Mucosa of stomach (tissue), 1 donor: ENCODE data around the gene PCGF2.
"Not testable (repeated sequence)": the region's sequence is repeated elsewhere in the genome, so short reads cannot be mapped to it uniquely, and the experiment has no call there.

Experiments
- H3K27me3 ChIP-seq: one replicate; pipeline ENCODE4 v1.7.0; 2013; ENCODE audit warnings: mild to moderate bottlenecking, low read length; ENCODE audit not compliant: control insufficient read depth, insufficient read depth
- H3K36me3 ChIP-seq: one replicate; pipeline ENCODE4 v1.7.0; 2013; ENCODE audit warnings: low read length; ENCODE audit not compliant: control insufficient read depth, insufficient read depth
- H3K4me1 ChIP-seq: one replicate; pipeline ENCODE4 v1.7.0; 2013; ENCODE audit warnings: mild to moderate bottlenecking, low read length; ENCODE audit not compliant: control insufficient read depth, insufficient read depth
- H3K4me3 ChIP-seq: one replicate; pipeline ENCODE4 v1.7.0; 2013; ENCODE audit warnings: low read length
- H3K9ac ChIP-seq: one replicate; pipeline ENCODE4 v1.7.0; 2013; ENCODE audit warnings: mild to moderate bottlenecking, low read length, moderate library complexity
- H3K9me3 ChIP-seq: one replicate; pipeline ENCODE4 v1.7.0; 2013; ENCODE audit warnings: mild to moderate bottlenecking, low read length, moderate library complexity; ENCODE audit not compliant: control insufficient read depth
- donor health status: Pancreatic carcinoma.

PCGF2 gene

GRCh38 chr17:38730526-38731379 lies 17.4 kb downstream of the PCGF2 start:
- Histone ChIP-seq H3K36me3 (no peaks in the 10 kb centered on the region), H3K4me1 (peaks cover 62% of the 10 kb centered on the region), H3K4me3 (peak overlapping the region; percentile 53), H3K9me3 (no peaks in the 10 kb centered on the region), H3K27me3 (no peaks in the 10 kb centered on the region), H3K9ac (peak overlapping the region; percentile 81)

GRCh38 chr17:38729886-38730525 lies 18.1 kb downstream of the PCGF2 start, which contains the start of gene CISD3:
Gene CISD3, plus strand, starts transcription at chr17:38730341. Its CDS starts 18 bp downstream, at chr17:38730359.
- no peaks in the 10 kb centered on the region for H3K36me3 ChIP-seq
- peaks cover 63% of the 10 kb centered on the region for H3K4me1 ChIP-seq
- peak within 1 kb of the TSS; percentile 53 for H3K4me3 ChIP-seq
- H3K9me3 ChIP-seq, result no peaks in the 10 kb centered on the region
- no peaks in the 10 kb centered on the region for H3K27me3 ChIP-seq
- H3K9ac ChIP-seq, result peak within 1 kb of the TSS; percentile 81

- H3K9ac ChIP-seq, result peak overlapping the region; percentile 70
- H3K4me3 ChIP-seq, result peak overlapping the region; percentile 52
- H3K4me1 ChIP-seq, result peaks cover 68% of the 10 kb centered on the region
- no peaks in the 10 kb centered on the region for H3K36me3 ChIP-seq
- no peaks in the 10 kb centered on the region for H3K27me3 ChIP-seq
- no peaks in the 10 kb centered on the region for H3K9me3 ChIP-seq
Observed at GRCh38 chr17:38729368-38729885, 18.7 kb downstream of the PCGF2 start.

GRCh38 chr17:38728290-38728831 lies 19.8 kb downstream of the PCGF2 start:
- H3K9ac ChIP-seq, result no peak overlapping the region
- no peaks in the 10 kb centered on the region for H3K27me3 ChIP-seq
- H3K9me3 ChIP-seq, result no peaks in the 10 kb centered on the region
- H3K4me3 ChIP-seq, result no peak overlapping the region
- H3K4me1 ChIP-seq, result peaks cover 64% of the 10 kb centered on the region
- H3K36me3 ChIP-seq, result no peaks in the 10 kb centered on the region

GRCh38 chr17:38727736-38728135 lies 20.4 kb downstream of the PCGF2 start:
- no peaks in the 10 kb centered on the region for H3K27me3 ChIP-seq
- H3K4me1 ChIP-seq, result peaks cover 58% of the 10 kb centered on the region
- H3K9me3 ChIP-seq, result no peaks in the 10 kb centered on the region
- no peaks in the 10 kb centered on the region for H3K36me3 ChIP-seq
- H3K4me3 ChIP-seq, result no peak overlapping the region
- no peak overlapping the region for H3K9ac ChIP-seq

GRCh38 chr17:38726145-38726544 lies 22.0 kb downstream of the PCGF2 start:
- peaks cover 43% of the 10 kb centered on the region for H3K4me1 ChIP-seq
- not testable (repeated sequence) for H3K27me3 ChIP-seq, H3K36me3 ChIP-seq, H3K4me3 ChIP-seq, H3K9me3 ChIP-seq, H3K9ac ChIP-seq

- H3K27me3 ChIP-seq, result no peaks in the 10 kb centered on the region
- H3K36me3 ChIP-seq, result peaks cover 12% of the 10 kb centered on the region
- H3K4me3 ChIP-seq, result no peak overlapping the region
- peaks cover 38% of the 10 kb centered on the region for H3K4me1 ChIP-seq
- no peak overlapping the region for H3K9ac ChIP-seq
- H3K9me3 ChIP-seq, result no peaks in the 10 kb centered on the region
Observed at GRCh38 chr17:38725066-38725465, 23.1 kb downstream of the PCGF2 start.

- Histone ChIP-seq H3K9me3 (no peaks in the 10 kb centered on the region), H3K4me3 (no peak overlapping the region), H3K27me3 (no peaks in the 10 kb centered on the region), H3K36me3 (peaks cover 12% of the 10 kb centered on the region), H3K4me1 (peaks cover 34% of the 10 kb centered on the region), H3K9ac (no peak overlapping the region)
Observed at GRCh38 chr17:38724337-38724988, 23.7 kb downstream of the PCGF2 start.

GRCh38 chr17:38721802-38722201 lies 26.3 kb downstream of the PCGF2 start:
- no peaks in the 10 kb centered on the region for H3K27me3 ChIP-seq
- H3K36me3 ChIP-seq, result peaks cover 15% of the 10 kb centered on the region
- no peak overlapping the region for H3K9ac ChIP-seq
- H3K9me3 ChIP-seq, result no peaks in the 10 kb centered on the region
- H3K4me1 ChIP-seq, result peaks cover 30% of the 10 kb centered on the region
- H3K4me3 ChIP-seq, result no peak overlapping the region

GRCh38 chr17:38720941-38721340 lies 27.2 kb downstream of the PCGF2 start:
- Histone ChIP-seq H3K9me3 (no peaks in the 10 kb centered on the region), H3K4me1 (peaks cover 28% of the 10 kb centered on the region), H3K9ac (no peak overlapping the region), H3K4me3 (no peak overlapping the region), H3K36me3 (peaks cover 16% of the 10 kb centered on the region), H3K27me3 (no peaks in the 10 kb centered on the region)

- Histone ChIP-seq H3K9me3 (no peaks in the 10 kb centered on the region), H3K9ac (no peak overlapping the region), H3K4me1 (peaks cover 20% of the 10 kb centered on the region), H3K4me3 (no peak overlapping the region), H3K36me3 (peaks cover 16% of the 10 kb centered on the region), H3K27me3 (no peaks in the 10 kb centered on the region)
Observed at GRCh38 chr17:38719943-38720641, 28.0 kb downstream of the PCGF2 start.
